GM19463 (cell line): ENCODE results near the gene TGFBR1.

Source experiments
- ATAC-seq: cut with Tn5 transposase; IDR thresholded peaks from one replicate; pipeline ENCODE4 v1.9.1; 2021; ENCODE audit warnings: mild to moderate bottlenecking, moderate library complexity; ENCODE audit not compliant: unreplicated experiment

TGFBR1 gene

GRCh38 chr9:99166149-99166548, 61.2 kb downstream of the TGFBR1 start:
- ATAC-seq: no peak

DNA sequence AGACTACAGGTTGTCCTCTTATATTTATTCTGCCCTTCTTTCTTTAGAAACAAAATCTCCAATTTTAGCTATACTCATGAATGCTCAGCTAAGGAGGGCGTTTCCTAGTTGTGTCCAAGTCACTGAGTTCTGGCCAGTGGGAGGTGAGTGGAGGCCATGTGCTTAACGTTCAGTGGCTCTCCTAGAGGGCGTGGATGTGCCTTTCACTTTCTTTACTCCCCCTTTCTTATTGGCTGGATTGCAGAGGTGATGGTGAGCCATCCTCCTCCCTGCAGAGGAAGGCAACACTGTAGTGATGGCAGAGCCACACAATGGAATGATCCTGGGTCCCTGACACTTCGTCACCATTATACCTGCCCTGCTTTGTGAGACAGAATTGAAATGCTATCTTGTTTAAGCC, 62.2 kb downstream of the TGFBR1 start:
- no peak for ATAC-seq

- no peak for ATAC-seq
These were observed 62.8 kb downstream of the TGFBR1 start for GRCh38 chr9:99167694-99168093.

- no peak for ATAC-seq
These were observed 64.2 kb downstream of the TGFBR1 start for GRCh38 chr9:99169086-99169485.

- no peak for ATAC-seq
These were observed 65.3 kb downstream of the TGFBR1 start for GRCh38 chr9:99169982-99170761.

DNA sequence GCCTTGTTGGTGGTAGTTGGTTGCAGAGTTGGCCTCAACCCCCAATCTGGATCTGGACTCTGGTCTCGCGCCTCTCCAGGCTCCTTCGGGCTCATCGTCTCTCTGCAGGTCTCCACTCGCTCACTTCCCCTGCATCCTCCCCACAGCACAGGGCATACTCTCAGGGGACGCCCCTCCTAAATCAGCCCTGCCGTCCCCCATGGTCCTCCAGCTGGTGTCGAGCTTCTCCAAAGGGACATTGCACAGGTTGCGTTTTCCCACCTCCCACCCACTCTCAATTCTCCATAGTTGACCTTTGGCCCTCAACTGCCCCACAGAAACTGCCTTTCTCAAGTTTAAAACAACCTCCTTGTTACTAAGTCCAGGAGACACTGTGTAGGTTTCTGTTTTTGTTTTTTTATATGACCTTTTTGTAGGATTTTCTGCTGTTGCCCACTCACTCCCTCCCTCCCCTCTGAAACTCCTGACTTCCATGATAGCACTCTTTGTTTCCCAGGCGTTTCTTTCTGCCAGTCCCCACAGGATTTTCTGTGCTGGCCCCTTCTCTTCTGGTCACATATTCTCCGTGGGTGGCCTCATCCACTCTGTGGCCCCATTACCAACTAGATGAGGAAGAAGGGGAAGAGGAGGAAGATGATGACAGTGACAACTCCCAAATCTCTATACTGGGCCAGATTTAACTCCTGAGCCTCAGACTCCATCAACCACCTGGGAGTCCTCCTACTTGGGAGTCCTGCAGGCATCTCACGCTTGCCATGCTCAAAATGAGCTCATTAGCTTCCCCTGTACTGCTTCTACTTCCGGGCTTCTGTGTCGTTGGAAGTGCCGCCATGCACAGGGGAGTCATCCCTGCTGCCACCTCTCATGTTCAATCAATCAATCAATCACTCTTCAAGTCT, 66.6 kb downstream of the TGFBR1 start:
- no peak for ATAC-seq

DNA sequence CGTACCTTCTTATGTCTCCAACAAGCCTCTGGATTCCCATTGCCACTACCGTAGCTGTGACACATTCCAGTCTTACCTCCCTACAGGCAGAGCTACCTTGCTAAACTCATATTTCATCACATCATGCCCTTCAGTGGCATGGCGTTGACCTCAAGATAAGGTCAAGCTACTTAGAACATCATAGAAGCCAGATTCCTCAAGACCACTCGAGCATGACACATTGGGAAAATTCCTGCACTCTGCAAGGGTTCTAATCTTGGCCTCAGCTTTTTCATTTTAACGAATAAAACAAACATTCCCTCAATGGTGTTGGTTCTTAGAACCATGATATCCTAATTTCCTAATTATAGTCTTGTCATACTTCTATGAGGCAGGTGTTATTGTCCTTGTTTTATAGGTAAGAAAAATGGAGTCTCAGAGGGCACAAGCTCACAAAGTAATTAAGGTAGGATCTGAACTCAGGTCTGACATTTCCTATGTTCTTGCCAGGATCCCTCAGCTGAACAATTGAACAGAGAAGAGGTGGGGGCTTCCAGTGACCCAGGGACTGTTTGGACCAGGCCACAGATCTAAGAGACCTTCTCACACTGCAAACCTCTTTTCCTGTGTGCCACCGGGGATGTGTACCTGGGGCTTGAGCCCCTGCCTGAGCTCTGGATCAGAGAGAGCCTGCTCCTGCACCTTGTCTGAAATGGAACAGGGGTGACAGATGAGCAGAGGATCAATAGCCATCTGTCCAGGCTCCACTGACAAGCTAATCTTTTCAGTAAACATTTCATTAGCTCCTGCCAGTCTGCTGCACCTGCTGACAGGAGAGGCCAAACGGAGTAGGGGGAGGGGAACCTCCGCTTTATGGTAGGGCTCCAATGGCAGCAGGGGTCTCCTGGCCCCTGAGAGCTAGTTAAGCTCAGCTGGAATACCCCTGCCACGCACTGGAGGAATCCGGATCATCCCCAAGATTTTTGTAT, 67.5 kb downstream of the TGFBR1 start:
- no peak for ATAC-seq

GRCh38 chr9:99173570-99174504, 68.9 kb downstream of the TGFBR1 start:
- peak; percentile 73 for ATAC-seq

DNA sequence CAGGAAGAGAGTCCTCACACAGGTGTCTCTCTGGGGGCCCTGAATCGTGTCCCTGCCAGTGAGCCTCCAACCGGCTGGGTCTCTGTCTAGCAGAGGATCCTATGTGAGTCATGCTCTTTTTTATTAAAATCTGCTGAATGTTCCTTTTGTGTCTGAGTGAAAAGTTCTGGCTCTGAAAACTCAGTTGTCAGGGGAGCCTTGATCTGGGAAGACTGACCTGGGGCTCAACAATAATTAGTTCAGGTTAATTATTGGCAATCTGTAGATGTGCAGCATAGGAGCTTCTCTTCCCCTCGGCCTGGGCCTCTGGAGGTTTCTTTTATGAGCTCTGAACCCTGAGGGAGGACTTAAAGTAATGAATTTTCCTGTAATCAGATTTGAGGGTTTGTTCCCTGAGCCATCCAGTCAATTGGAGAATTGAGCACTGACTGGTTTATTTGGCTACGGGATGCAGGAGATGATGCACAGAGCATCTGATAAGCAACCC, 71.7 kb downstream of the TGFBR1 start:
- ATAC-seq: no peak

DNA sequence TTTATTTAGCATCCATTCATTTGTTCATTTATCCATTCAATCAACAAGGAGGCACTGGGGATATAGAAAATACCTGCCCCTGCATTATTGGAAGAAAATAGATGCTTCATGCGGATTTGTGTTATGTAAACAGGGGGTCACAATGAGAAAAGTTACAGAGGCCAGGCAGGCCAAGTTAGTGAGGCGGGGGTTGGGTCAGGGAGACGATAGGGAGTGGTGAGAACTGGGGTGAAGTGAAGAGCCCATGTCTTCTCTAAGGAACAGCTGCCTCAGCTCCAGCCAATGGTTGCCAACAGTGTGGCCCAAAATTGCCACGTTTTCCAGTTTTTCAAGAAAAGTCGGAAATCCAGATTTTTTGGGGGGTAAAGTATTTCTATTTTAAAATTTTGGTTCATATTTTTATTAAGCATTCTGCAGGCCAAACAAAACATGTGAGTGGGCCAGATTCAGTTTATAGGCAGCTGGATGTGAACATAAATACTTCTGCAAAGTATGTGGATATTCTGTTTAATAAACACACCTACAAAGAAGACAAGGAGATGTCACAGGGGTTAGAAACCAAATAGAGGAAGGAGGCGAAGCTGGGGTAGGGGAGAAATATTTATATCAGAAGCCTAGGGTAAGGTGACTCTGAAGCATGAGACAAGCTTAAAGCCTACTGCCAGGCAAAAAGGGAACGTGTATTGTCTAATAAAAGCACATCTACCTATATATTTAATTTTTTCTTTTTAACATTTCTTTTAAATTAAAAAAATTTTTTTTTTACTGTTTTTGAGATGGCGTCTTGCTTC, 72.9 kb downstream of the TGFBR1 start:
- ATAC-seq: no peak

- ATAC-seq: no peak
These were observed 74.3 kb downstream of the TGFBR1 start for GRCh38 chr9:99178912-99179872.

- ATAC-seq: peak; percentile 43
These were observed 75.3 kb downstream of the TGFBR1 start for GRCh38 chr9:99180199-99180598.

DNA sequence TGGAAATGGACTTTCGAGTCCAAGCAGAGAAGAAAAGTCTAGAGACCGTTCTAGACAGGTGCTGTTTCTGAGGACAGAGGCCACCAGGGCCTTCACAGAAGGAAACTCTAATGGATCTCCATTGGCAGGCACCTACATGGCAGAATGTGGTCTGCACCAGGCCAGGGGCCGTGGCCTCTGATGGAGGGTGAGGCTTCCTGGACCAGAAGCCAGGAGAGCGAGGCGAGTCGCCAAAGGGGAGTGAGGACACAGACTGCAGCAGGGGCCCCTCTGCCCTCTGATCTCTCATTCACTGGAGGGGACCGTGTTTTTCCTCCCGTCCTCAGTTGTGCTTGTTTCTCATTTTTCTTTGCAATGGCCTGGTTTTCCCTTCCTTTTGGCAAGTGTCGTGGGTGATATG, 75.7 kb downstream of the TGFBR1 start:
- no peak for ATAC-seq

DNA sequence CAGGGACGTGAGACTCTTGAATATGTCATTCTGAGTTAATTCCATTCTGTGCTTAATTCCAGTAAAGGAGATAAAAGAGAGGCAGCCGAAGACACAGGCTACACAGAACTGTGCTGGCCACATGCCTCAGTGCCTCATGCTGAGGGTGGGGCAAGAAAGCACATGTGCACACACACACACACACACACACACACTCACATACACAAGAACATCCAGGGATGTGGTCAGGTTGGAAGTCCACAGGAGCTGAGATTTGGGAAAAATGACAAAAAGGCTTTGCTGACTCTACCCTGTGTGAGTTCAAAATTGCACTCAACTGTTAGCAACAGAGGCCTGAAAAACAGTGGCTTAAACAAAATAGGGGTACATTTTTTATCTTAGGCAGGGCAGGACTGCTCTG, 76.3 kb downstream of the TGFBR1 start:
- ATAC-seq: no peak

DNA sequence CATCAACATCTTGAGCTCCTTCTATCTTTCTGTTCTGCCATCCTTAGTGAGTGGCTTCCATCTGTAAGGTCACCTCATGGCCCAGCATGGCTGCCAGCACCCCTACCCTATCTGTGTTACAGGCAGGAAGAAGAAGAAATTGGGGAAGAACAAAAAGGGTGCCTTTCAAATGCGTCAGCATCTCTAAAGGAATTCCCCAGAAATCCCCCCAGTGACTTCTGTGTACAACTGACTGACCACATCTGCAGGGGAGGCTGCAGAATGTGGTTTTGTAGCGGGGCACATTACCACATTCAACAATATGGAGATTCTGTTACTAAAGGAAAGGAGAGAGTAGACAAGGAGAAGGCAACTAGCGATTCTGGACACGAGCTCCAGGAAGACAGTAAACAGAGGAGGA, 76.7 kb downstream of the TGFBR1 start:
- ATAC-seq: peak; percentile 43

- no peak for ATAC-seq
These were observed 77.4 kb downstream of the TGFBR1 start for GRCh38 chr9:99182356-99182755.

GRCh38 chr9:99183616-99184015, 78.7 kb downstream of the TGFBR1 start:
- ATAC-seq: no peak

DNA sequence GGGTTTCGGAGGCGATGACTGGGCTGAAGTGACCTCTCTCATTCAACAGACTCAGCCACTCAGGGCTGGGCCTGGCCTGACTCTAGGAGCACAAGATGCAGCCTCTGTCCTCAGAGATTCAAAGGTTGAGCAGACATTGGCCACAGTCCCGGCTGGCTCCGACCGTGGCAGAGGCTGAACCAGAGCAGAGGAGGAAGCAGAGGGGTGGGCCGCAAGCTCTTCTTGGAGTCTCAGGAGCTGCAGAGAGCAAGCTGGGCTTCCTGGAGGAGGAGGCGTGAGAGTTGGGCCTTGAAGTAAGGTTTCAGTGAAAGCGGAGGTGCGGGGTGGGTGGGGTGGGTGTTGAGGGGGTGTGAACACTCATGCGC, 79.2 kb downstream of the TGFBR1 start:
- no peak for ATAC-seq
